Spleen (tissue), 7 donors: ENCODE results near the gene MYOT.

ENCODE experiments used
- POLR2A ChIP-seq, 3 donors: fragments of 450-650 bp; IDR thresholded peaks; one replicate each; pipeline ENCODE4 v1.5.1; 2017; ENCODE audit warnings: antibody characterized with exemption in 3 of 3, mild to moderate bottlenecking in 1 of 3
- TF ChIP-seq, protein P1 (sequence below), 11 experiments: fragments of 200-600 bp in 7 of 11; fragments of 450-650 bp in 4 of 11; sonication (generic) in 4 of 11; IDR thresholded peaks in 8 of 11; conservative IDR thresholded peaks in 3 of 11; 1 replicate in 7 of 11; 2 replicates in 4 of 11; pipeline versions ENCODE4 v1.4.0 to v1.8.0; 2016 to 2021; ENCODE audit warnings: antibody characterized with exemption in 11 of 11, inconsistent platforms in 4 of 11, mild to moderate bottlenecking in 1 of 11
- donor health status: DM: no; HTN: no; CAD: no; lungs with moderate emphysema.
- donor health status: DM: no; HTN: no; CAD: no.
- donor health status: DM: no; HTN: no; CAD: no.

- TF ChIP-seq POLR2A (IDR thresholded peaks at IDR 0.05), result no peak
- TF ChIP-seq, protein P1, sequence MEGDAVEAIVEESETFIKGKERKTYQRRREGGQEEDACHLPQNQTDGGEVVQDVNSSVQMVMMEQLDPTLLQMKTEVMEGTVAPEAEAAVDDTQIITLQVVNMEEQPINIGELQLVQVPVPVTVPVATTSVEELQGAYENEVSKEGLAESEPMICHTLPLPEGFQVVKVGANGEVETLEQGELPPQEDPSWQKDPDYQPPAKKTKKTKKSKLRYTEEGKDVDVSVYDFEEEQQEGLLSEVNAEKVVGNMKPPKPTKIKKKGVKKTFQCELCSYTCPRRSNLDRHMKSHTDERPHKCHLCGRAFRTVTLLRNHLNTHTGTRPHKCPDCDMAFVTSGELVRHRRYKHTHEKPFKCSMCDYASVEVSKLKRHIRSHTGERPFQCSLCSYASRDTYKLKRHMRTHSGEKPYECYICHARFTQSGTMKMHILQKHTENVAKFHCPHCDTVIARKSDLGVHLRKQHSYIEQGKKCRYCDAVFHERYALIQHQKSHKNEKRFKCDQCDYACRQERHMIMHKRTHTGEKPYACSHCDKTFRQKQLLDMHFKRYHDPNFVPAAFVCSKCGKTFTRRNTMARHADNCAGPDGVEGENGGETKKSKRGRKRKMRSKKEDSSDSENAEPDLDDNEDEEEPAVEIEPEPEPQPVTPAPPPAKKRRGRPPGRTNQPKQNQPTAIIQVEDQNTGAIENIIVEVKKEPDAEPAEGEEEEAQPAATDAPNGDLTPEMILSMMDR (IDR thresholded peaks at IDR 0.05 in 8 of 11, conservative IDR thresholded peaks at IDR 0.05 in 3 of 11), result no peak
These were observed 34.9 kb downstream of the MYOT start for GRCh38 chr5:137902408-137903133.
